H1 (cell line): ENCODE data around the gene DSCAM.

Experiments used
- ATF2 ChIP-seq: IDR thresholded peaks from 2 replicates; pipeline ENCODE4 v1.6.1; 2012; ENCODE audit warnings: low read length, inconsistent platforms
- CTCF ChIP-seq, 3 experiments: IDR thresholded peaks; 1 replicate in 2 of 3; 2 replicates in 1 of 3; pipeline versions ENCODE4 v1.5.1 to v1.6.1; 2011; ENCODE audit warnings: low read length in 3 of 3, mild to moderate bottlenecking in 3 of 3, inconsistent platforms in 2 of 3, low read depth in 1 of 3, moderate library complexity in 1 of 3; ENCODE audit not compliant: insufficient read depth in 1 of 3; ENCODE audit errors: control extremely low read depth in 1 of 3
- EZH2 ChIP-seq: fragments of 200-600 bp; sonication (generic); IDR thresholded peaks from 2 replicates; pipeline ENCODE4 v1.7.1; 2012; ENCODE audit warnings: low read depth, mild to moderate bottlenecking, moderate library complexity, low read length, inconsistent platforms; ENCODE audit not compliant: severe bottlenecking
- JUN ChIP-seq: IDR thresholded peaks from 2 replicates; pipeline ENCODE4 v1.6.1; 2011; ENCODE audit warnings: low read depth, mild to moderate bottlenecking, improper control_type of control experiment, low read length
- JUND ChIP-seq: IDR thresholded peaks from 2 replicates; pipeline ENCODE4 v1.6.1; 2011; ENCODE audit warnings: mild to moderate bottlenecking, improper control_type of control experiment, low read length
- POLR2A ChIP-seq, 2 experiments: IDR thresholded peaks; 1 replicate in 1 of 2; 2 replicates in 1 of 2; pipeline ENCODE4 v1.6.1; 2011; ENCODE audit warnings: low read depth in 2 of 2, low read length in 2 of 2, mild to moderate bottlenecking in 2 of 2; ENCODE audit errors: control extremely low read depth in 1 of 2
- RAD21 ChIP-seq, 2 experiments: IDR thresholded peaks in 1 of 2; conservative IDR thresholded peaks in 1 of 2; 2 replicates each; pipeline ENCODE4 v1.6.1; 2011; ENCODE audit warnings: low read depth in 2 of 2, low read length in 2 of 2, improper control_type of control experiment in 1 of 2, inconsistent platforms in 1 of 2, mild to moderate bottlenecking in 1 of 2, moderate library complexity in 1 of 2
- RFX5 ChIP-seq: IDR thresholded peaks from 2 replicates; pipeline ENCODE4 v1.6.1; 2011; ENCODE audit warnings: low read depth, low read length, improper control_type of control experiment, borderline replicate concordance
- SAP30 ChIP-seq: fragments of 300-600 bp; sonication (generic); IDR thresholded peaks from 2 replicates; pipeline ENCODE4 v1.7.1; 2012; ENCODE audit warnings: low read length, moderate library complexity, mild to moderate bottlenecking, inconsistent platforms; ENCODE audit not compliant: insufficient read depth, insufficient replicate concordance
- SP1 ChIP-seq: IDR thresholded peaks from 2 replicates; pipeline ENCODE4 v1.6.1; 2011; ENCODE audit warnings: low read depth, low read length
- TAF1 ChIP-seq: IDR thresholded peaks from 2 replicates; pipeline ENCODE4 v1.6.1; 2011; ENCODE audit warnings: mild to moderate bottlenecking, low read depth, low read length

- no peak for TF ChIP-seq RFX5
- TF ChIP-seq EZH2, result no peak
- TF ChIP-seq CTCF (IDR thresholded peaks at IDR 0.05; ENCODE audit: control extremely low read depth in 1 of 3, insufficient read depth in 1 of 3, low read depth in 1 of 3, low read length in 3 of 3), result no peak
- no peak for TF ChIP-seq SAP30
- no peak for TF ChIP-seq SP1
- TF ChIP-seq POLR2A (IDR thresholded peaks at IDR 0.05; ENCODE audit: control extremely low read depth in 1 of 2, low read depth in 2 of 2, low read length in 2 of 2), result no peak
- TF ChIP-seq ATF2, result no peak
- no peak for TF ChIP-seq JUND
- no peak for TF ChIP-seq JUN
- no peak for TF ChIP-seq RAD21 (IDR thresholded peaks at IDR 0.05 in 1 of 2, conservative IDR thresholded peaks at IDR 0.05 in 1 of 2; ENCODE audit: low read depth in 2 of 2, low read length in 2 of 2)
- no peak for TF ChIP-seq TAF1
These were observed 571.0 kb downstream of the DSCAM start for GRCh38 chr21:40276001-40276400.
